H1 (cell line): ENCODE results near the gene ADAMTS17. TPM values are rescaled to one million over a fixed set of nuclear protein-coding genes. Genes with fewer than 3 reads are reported as not detected.

Source experiments
- CTCF ChIA-PET: fragments of 300-600 bp; sonication (Branson Sonifier 250); formaldehyde crosslinking; loops from one replicate; lab custom pipeline; 2021; ENCODE audit not compliant: partially characterized antibody; lab: Charles Lee
- POLR2A ChIA-PET: fragments of 300-600 bp; sonication (Branson Sonifier 250); formaldehyde crosslinking; loops from one replicate; lab custom pipeline; 2021; ENCODE audit warnings: inconsistent platforms; ENCODE audit not compliant: partially characterized antibody; lab: Charles Lee
- DNase-seq, 2 experiments: peaks; one replicate each; pipeline versions ENCODE4 v3.0.0 to v3.0.0-alpha.2; 2010 to 2022; ENCODE audit warnings: low spot score in 2 of 2, low read depth in 1 of 2, mixed read lengths in 1 of 2
- FAIRE-seq: peaks from 2 replicates; lab custom pipeline; 2011; peaks lifted over from hg19 to GRCh38; lab: Jason Lieb, UNC
- H2AFZ ChIP-seq: 2 replicates; pipeline ENCODE4 v1.8.1; 2012; ENCODE audit warnings: low read length, inconsistent platforms
- H2AK5ac ChIP-seq: 2 replicates; pipeline ENCODE4 v1.6.1; 2013; ENCODE audit warnings: low read depth, low read length
- H2BK120ac ChIP-seq: replicated peaks from 2 replicates; pipeline ENCODE3; 2013; ENCODE audit warnings: low read depth, low read length, inconsistent platforms
- H2BK12ac ChIP-seq: 2 replicates; pipeline ENCODE4 v1.6.1; 2013; ENCODE audit warnings: low read depth, low read length
- H2BK15ac ChIP-seq: 2 replicates; pipeline ENCODE4 v1.6.1; 2013; ENCODE audit warnings: low read length
- H2BK20ac ChIP-seq: 2 replicates; pipeline ENCODE4 v1.6.1; 2013; ENCODE audit warnings: low read length
- H2BK5ac ChIP-seq: 2 replicates; pipeline ENCODE4 v1.6.1; 2013; ENCODE audit warnings: low read depth, low read length
- H3K14ac ChIP-seq: 2 replicates; pipeline ENCODE4 v1.6.1; 2013; ENCODE audit warnings: inconsistent platforms; ENCODE audit not compliant: insufficient read length
- H3K18ac ChIP-seq: 2 replicates; pipeline ENCODE4 v1.6.1; 2013; ENCODE audit warnings: low read length; ENCODE audit errors: extremely low read depth
- H3K23ac ChIP-seq: 2 replicates; pipeline ENCODE4 v1.6.1; 2013; ENCODE audit warnings: inconsistent platforms; ENCODE audit not compliant: insufficient read length
- H3K23me2 ChIP-seq: 2 replicates; pipeline ENCODE4 v1.6.1; 2013; ENCODE audit warnings: low read depth, low read length
- H3K27ac ChIP-seq: 2 replicates; pipeline ENCODE4 v1.6.1; 2011; ENCODE audit warnings: low read depth, low read length, inconsistent platforms
- H3K27me3 ChIP-seq, 4 experiments: replicated peaks in 1 of 4; 1 replicate in 1 of 4; 2 replicates in 3 of 4; pipeline versions ENCODE4 v1.6.1 to v1.8.1; 2011 to 2013; ENCODE audit warnings: low read length in 3 of 4, mild to moderate bottlenecking in 3 of 4, inconsistent platforms in 2 of 4, mixed read lengths in 2 of 4, moderate library complexity in 1 of 4; ENCODE audit not compliant: control insufficient read depth in 3 of 4, insufficient read depth in 3 of 4; ENCODE audit errors: extremely low read depth in 1 of 4
- H3K36me3 ChIP-seq, 4 experiments: 2 replicates each; pipeline versions ENCODE4 v1.6.1 to v1.8.1; 2011 to 2013; ENCODE audit warnings: mild to moderate bottlenecking in 4 of 4, low read length in 3 of 4, moderate library complexity in 2 of 4, control low read depth in 1 of 4, inconsistent platforms in 1 of 4; ENCODE audit not compliant: insufficient read depth in 4 of 4, control insufficient read depth in 2 of 4
- H3K4ac ChIP-seq: replicated peaks from 2 replicates; pipeline ENCODE3; 2013; ENCODE audit warnings: low read length, low read depth, mixed read lengths, inconsistent platforms; ENCODE audit not compliant: insufficient read length
- H3K4me1 ChIP-seq, 4 experiments: replicated peaks in 1 of 4; 1 replicate in 1 of 4; 2 replicates in 3 of 4; pipeline versions ENCODE4 v1.6.1 to v1.8.1; 2011 to 2013; ENCODE audit warnings: low read length in 3 of 4, inconsistent platforms in 2 of 4, mixed read lengths in 1 of 4; ENCODE audit not compliant: insufficient read depth in 4 of 4, control insufficient read depth in 3 of 4
- H3K4me2 ChIP-seq, 2 experiments: 2 replicates each; pipeline versions ENCODE4 v1.6.1 to v1.8.1; 2011 to 2013; ENCODE audit warnings: low read depth in 2 of 2, low read length in 2 of 2, control low read depth in 1 of 2, inconsistent platforms in 1 of 2, mild to moderate bottlenecking in 1 of 2; ENCODE audit not compliant: insufficient read depth in 1 of 2
- H3K4me3 ChIP-seq, 4 experiments: fragments of 200-600, 300-600 bp in 1 of 4; sonication (generic), shearing (Covaris generic), sonication (Bioruptor Twin) in 1 of 4; 2 replicates each; pipeline versions ENCODE4 v1.5.1 to v1.8.1; 2011 to 2016; ENCODE audit warnings: low read length in 4 of 4, low read depth in 3 of 4, control low read depth in 2 of 4, inconsistent platforms in 2 of 4, mild to moderate bottlenecking in 2 of 4, mixed read lengths in 1 of 4, moderate library complexity in 1 of 4; ENCODE audit not compliant: insufficient read depth in 2 of 4; ENCODE audit errors: extremely low read depth in 1 of 4
- H3K56ac ChIP-seq: replicated peaks from 2 replicates; pipeline ENCODE3; 2013; ENCODE audit warnings: low read depth, mild to moderate bottlenecking, mixed read lengths, low read length, inconsistent platforms; ENCODE audit not compliant: insufficient read length
- H3K79me1 ChIP-seq: 2 replicates; pipeline ENCODE4 v1.6.1; 2013; ENCODE audit warnings: low read depth, low read length, control low read depth
- H3K79me2 ChIP-seq, 2 experiments: 2 replicates each; pipeline versions ENCODE4 v1.6.1 to v1.8.1; 2012 to 2013; ENCODE audit warnings: low read length in 2 of 2, mild to moderate bottlenecking in 2 of 2, inconsistent platforms in 1 of 2; ENCODE audit not compliant: insufficient read depth in 2 of 2, control insufficient read depth in 1 of 2
- H3K9ac ChIP-seq, 4 experiments: replicated peaks in 1 of 4; 1 replicate in 1 of 4; 2 replicates in 3 of 4; pipeline versions ENCODE4 v1.6.1 to v1.8.1; 2011 to 2013; ENCODE audit warnings: low read depth in 3 of 4, low read length in 3 of 4, control low read depth in 2 of 4, mild to moderate bottlenecking in 2 of 4, moderate library complexity in 2 of 4, inconsistent platforms in 1 of 4; ENCODE audit errors: extremely low read depth in 1 of 4
- H3K9me3 ChIP-seq, 2 experiments: 2 replicates each; pipeline versions ENCODE4 v1.6.1 to v1.8.1; 2012 to 2013; ENCODE audit warnings: mild to moderate bottlenecking in 2 of 2, moderate library complexity in 2 of 2, control low read depth in 1 of 2, inconsistent platforms in 1 of 2, low read depth in 1 of 2, low read length in 1 of 2, mixed read lengths in 1 of 2; ENCODE audit not compliant: insufficient read depth in 2 of 2
- H4K20me1 ChIP-seq, 2 experiments: replicated peaks in 1 of 2; 2 replicates each; pipeline versions ENCODE3 to v1.8.1; 2011 to 2013; ENCODE audit warnings: inconsistent platforms in 2 of 2, low read length in 2 of 2, mild to moderate bottlenecking in 1 of 2; ENCODE audit not compliant: insufficient read depth in 2 of 2, control insufficient read depth in 1 of 2
- H4K5ac ChIP-seq: 2 replicates; pipeline ENCODE4 v1.6.1; 2013; ENCODE audit warnings: low read length, low read depth, mixed read lengths, inconsistent platforms; ENCODE audit not compliant: insufficient read length
- H4K8ac ChIP-seq: 2 replicates; pipeline ENCODE4 v1.8.0; 2013; ENCODE audit warnings: mild to moderate bottlenecking, moderate library complexity, low read length, inconsistent platforms; ENCODE audit not compliant: insufficient read depth; ENCODE audit errors: extremely low read depth
- H4K91ac ChIP-seq: replicated peaks from 2 replicates; pipeline ENCODE3; 2013; ENCODE audit warnings: low read length, mixed read lengths, inconsistent platforms; ENCODE audit not compliant: insufficient read length
- MAX ChIP-seq: IDR thresholded peaks from 2 replicates; pipeline ENCODE4 v1.6.1; 2012; ENCODE audit warnings: inconsistent platforms
- WGBS, 2 experiments: shearing (Covaris generic) in 1 of 2; methylation state at CpG; one replicate each; pipeline versions ENCODE4 v1.1.6 to v1.1.7; 2013 to 2015; ENCODE audit warnings: low lambda C conversion rate in 2 of 2, mixed read lengths in 2 of 2, inconsistent platforms in 1 of 2, low coverage in 1 of 2, missing lambda C conversion rate in 1 of 2; ENCODE audit not compliant: insufficient replicate concordance in 2 of 2, insufficient coverage in 1 of 2, insufficient read length in 1 of 2; ENCODE audit errors: extremely low coverage in 1 of 2, missing lambda C conversion rate in 1 of 2; 5-methylcytosine and 5-hydroxymethylcytosine counted together
- polyA plus RNA-seq, 7 experiments: library from polyadenylated mRNA; depleted of rRNA in 3 of 7; stranded (reverse) in 5 of 7; unstranded in 2 of 7; fragments of >200 nt in 5 of 7; fragments of 200-250 nt in 2 of 7; gene quantifications; 1 replicate in 5 of 7; 2 replicates in 1 of 7; 4 replicates in 1 of 7; pipeline versions ENCODE4 v1.2.1 to v1.2.3, GENCODE V29; 2011 to 2013; ENCODE audit warnings: missing spikeins in 2 of 7, mixed read lengths in 2 of 7
- total RNA-seq: library from RNA; stranded (reverse); fragmentation: NEBNext Ultra II Directional; extraction: Animal tissue kit (Norgen Biotek cat#: 25700); gene quantifications from 2 replicates; pipeline ENCODE4 v1.2.1, GENCODE V29; 2021

ADAMTS17 gene
- total and polyA plus RNA-seq, 2 of the 8 experiments (the other 6 are each of a cell fraction or from before 2014, with no cell fraction given) = 0.51 to 1.7 TPM

DNA sequence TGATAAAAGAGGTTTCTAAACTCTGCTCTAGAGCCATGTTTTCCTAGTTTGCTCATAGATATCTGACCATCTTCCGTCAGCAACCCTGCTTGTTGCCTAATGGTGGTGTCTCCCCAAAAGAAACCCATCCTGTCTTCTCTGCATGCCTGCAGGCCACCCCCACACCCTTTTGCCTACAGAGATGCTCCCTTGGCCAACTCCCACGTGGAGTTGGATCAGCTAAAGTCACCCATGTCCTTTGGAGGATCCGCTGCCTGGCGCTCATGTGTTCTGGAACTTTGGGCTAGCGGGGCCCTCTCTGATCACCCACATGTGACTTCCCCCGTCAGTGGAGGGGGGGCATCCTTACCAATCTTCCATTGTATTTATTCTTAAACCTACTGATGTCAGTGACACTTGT lies 185.6 kb downstream of the ADAMTS17 start:
- Histone ChIP-seq H3K79me1 (no peaks in the 10 kb centered on the region), H3K23me2 (no peaks in the 10 kb centered on the region), H3K79me2 (no peaks in the 10 kb centered on the region), H2BK12ac (no peak overlapping the region), H4K20me1 (no peaks in the 10 kb centered on the region), H2AFZ (no peak overlapping the region), H3K18ac (no peak overlapping the region), H3K36me3 (no peaks in the 10 kb centered on the region), H3K9ac (no peak overlapping the region), H2BK20ac (no peak overlapping the region), H3K23ac (no peak overlapping the region), H3K4ac (no peak overlapping the region), H3K9me3 (no peaks in the 10 kb centered on the region), H4K91ac (no peak overlapping the region), H4K5ac (no peak overlapping the region), H3K4me1 (no peaks in the 10 kb centered on the region), H2AK5ac (no peak overlapping the region), H3K27me3 (no peaks in the 10 kb centered on the region), H2BK5ac (no peak overlapping the region), H2BK120ac (no peak overlapping the region), H4K8ac (no peak overlapping the region), H3K56ac (no peak overlapping the region), H3K14ac (no peak overlapping the region), H3K27ac (no peak overlapping the region), H3K4me3 (no peak overlapping the region), H2BK15ac (no peak overlapping the region), H3K4me2 (no peak overlapping the region)
- 77% methylated on average over 6 of the region's 6 CpGs; no CpG with 5 or more reads in 1 of the 2 experiments for WGBS, 2 experiments
- DNase-seq = no peak
- ChIA-PET CTCF (interaction anchor here (0.9 to 1.9 kb wide), 3 partner anchors 183 to 199 kb away, joined by 3 to 7 read pairs (median 4); no protein-coding TSS in a partner anchor), POLR2A (no interaction called here)
- TF ChIP-seq MAX = no peak
- no peak for FAIRE-seq
